Trophoblast cell (in vitro differentiated cells and primary cell): ENCODE data around the gene METTL8.

Source experiments
- DNase-seq, 2 donors: peaks; one replicate each; pipeline ENCODE4 v3.0.0-alpha.2; 2016
- H2AFZ ChIP-seq: 2 replicates; pipeline ENCODE4 v1.6.1; 2013; ENCODE audit warnings: low read length, moderate library complexity, mild to moderate bottlenecking; ENCODE audit not compliant: insufficient read depth, poor library complexity
- H2AK5ac ChIP-seq: 2 replicates; pipeline ENCODE4 v1.6.1; 2013; ENCODE audit warnings: mild to moderate bottlenecking, low read length
- H2BK120ac ChIP-seq: 2 replicates; pipeline ENCODE4 v1.6.1; 2013; ENCODE audit warnings: low read length, mild to moderate bottlenecking, moderate library complexity; ENCODE audit not compliant: insufficient read depth, poor library complexity
- H2BK12ac ChIP-seq: 2 replicates; pipeline ENCODE4 v1.6.1; 2013; ENCODE audit warnings: mild to moderate bottlenecking, low read length, moderate library complexity
- H2BK5ac ChIP-seq: 2 replicates; pipeline ENCODE4 v1.6.1; 2013; ENCODE audit warnings: low read length, low read depth, moderate library complexity, mild to moderate bottlenecking; ENCODE audit not compliant: poor library complexity
- H3K14ac ChIP-seq: 2 replicates; pipeline ENCODE4 v1.6.1; 2013; ENCODE audit warnings: mild to moderate bottlenecking, low read length
- H3K18ac ChIP-seq: 2 replicates; pipeline ENCODE4 v1.6.1; 2013; ENCODE audit warnings: mild to moderate bottlenecking, low read length
- H3K23ac ChIP-seq: 2 replicates; pipeline ENCODE4 v1.6.1; 2013; ENCODE audit warnings: low read length
- H3K27ac ChIP-seq: 2 replicates; pipeline ENCODE4 v1.5.1; 2013; ENCODE audit warnings: low read depth, mild to moderate bottlenecking, inconsistent platforms, low read length, moderate library complexity
- H3K27me3 ChIP-seq: 2 replicates; pipeline ENCODE4 v1.6.1; 2013; ENCODE audit warnings: inconsistent platforms, mild to moderate bottlenecking, low read length, moderate library complexity; ENCODE audit not compliant: insufficient read depth
- H3K36me3 ChIP-seq, 2 experiments: 1 replicate in 1 of 2; 2 replicates in 1 of 2; pipeline ENCODE4 v1.6.1; 2013; ENCODE audit warnings: low read length in 2 of 2, mild to moderate bottlenecking in 2 of 2, moderate library complexity in 1 of 2; ENCODE audit not compliant: insufficient read depth in 2 of 2, control insufficient read depth in 1 of 2
- H3K4ac ChIP-seq: 2 replicates; pipeline ENCODE4 v1.6.1; 2013; ENCODE audit warnings: low read depth, mild to moderate bottlenecking, low read length, moderate library complexity
- H3K4me1 ChIP-seq, 2 experiments: 1 replicate in 1 of 2; 2 replicates in 1 of 2; pipeline ENCODE4 v1.6.1; 2013; ENCODE audit warnings: low read length in 2 of 2, mild to moderate bottlenecking in 2 of 2, moderate library complexity in 1 of 2; ENCODE audit not compliant: insufficient read depth in 2 of 2, control insufficient read depth in 1 of 2
- H3K4me2 ChIP-seq: 2 replicates; pipeline ENCODE4 v1.6.1; 2013; ENCODE audit warnings: inconsistent platforms, mild to moderate bottlenecking, low read length, moderate library complexity
- H3K4me3 ChIP-seq: 2 replicates; pipeline ENCODE4 v1.5.1; 2013; ENCODE audit warnings: mild to moderate bottlenecking, low read depth, low read length, inconsistent platforms
- H3K79me1 ChIP-seq: one replicate; pipeline ENCODE4 v1.6.1; 2013; ENCODE audit warnings: low read length
- H3K79me2 ChIP-seq: 2 replicates; pipeline ENCODE4 v1.6.1; 2013; ENCODE audit warnings: low read length, mild to moderate bottlenecking; ENCODE audit not compliant: control insufficient read depth, insufficient read depth, poor library complexity
- H3K9ac ChIP-seq: 2 replicates; pipeline ENCODE4 v1.6.1; 2013; ENCODE audit warnings: mild to moderate bottlenecking, low read length
- H3K9me3 ChIP-seq: 2 replicates; pipeline ENCODE4 v1.6.1; 2013; ENCODE audit warnings: low read depth, mild to moderate bottlenecking, control low read depth, inconsistent platforms, low read length; ENCODE audit not compliant: insufficient read depth
- H4K12ac ChIP-seq: 2 replicates; pipeline ENCODE4 v1.6.1; 2013; ENCODE audit warnings: low read depth, mild to moderate bottlenecking, low read length, moderate library complexity
- H4K8ac ChIP-seq: 2 replicates; pipeline ENCODE4 v1.6.1; 2013; ENCODE audit warnings: low read depth, mild to moderate bottlenecking, low read length, moderate library complexity
- H4K91ac ChIP-seq: one replicate; pipeline ENCODE4 v1.6.1; 2013; ENCODE audit warnings: low read depth, mild to moderate bottlenecking, low read length, moderate library complexity
- WGBS: extraction: QIAGEN DNeasy Blood & Tissue Kit; methylation state at CpG from one replicate; pipeline ENCODE4 v1.1.7; 2013; ENCODE audit warnings: missing lambda C conversion rate; ENCODE audit not compliant: insufficient read length, insufficient coverage; ENCODE audit errors: extremely low coverage; 5-methylcytosine and 5-hydroxymethylcytosine counted together

METTL8 gene

DNA sequence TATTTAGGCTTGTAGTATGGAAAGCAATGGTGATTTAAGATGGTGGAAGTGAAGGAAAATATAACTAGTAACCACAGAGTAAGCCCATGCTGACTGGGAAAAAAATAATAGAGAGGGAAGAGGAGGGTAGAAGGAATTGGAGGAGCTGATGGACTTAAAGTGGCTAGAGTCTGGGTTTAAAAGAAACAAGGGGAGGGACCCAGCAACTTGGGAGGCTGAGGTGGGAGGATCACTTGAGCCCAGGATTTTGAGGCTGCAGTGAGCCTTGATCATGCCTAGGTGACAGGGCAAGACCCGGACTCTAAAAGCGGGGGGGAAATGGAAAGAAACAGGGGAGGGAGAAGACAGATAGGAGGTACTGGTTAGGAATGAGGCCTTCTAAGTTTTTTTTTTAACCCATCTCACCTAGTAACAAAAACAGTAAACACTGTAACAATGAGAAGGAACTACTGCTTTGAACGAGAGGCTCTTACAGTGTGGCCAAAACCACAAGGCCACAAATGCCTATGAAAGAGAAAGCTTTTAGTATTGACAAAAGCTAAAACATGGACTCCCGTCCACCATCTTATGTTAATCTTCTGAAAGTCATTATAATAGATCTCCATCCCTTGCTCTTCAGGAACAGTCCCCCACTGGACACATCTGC lies 26.6 kb downstream of the METTL8 start:
- Histone ChIP-seq H2AK5ac (no peak overlapping the region), H3K9ac (no peak overlapping the region), H3K27me3 (no peaks in the 10 kb centered on the region), H4K12ac (no peak overlapping the region), H3K14ac (no peak overlapping the region), H3K4ac (no peak overlapping the region), H3K79me2 (no peaks in the 10 kb centered on the region), H2BK5ac (no peak overlapping the region), H3K27ac (no peak overlapping the region), H3K36me3 (peaks cover 0 to 3% of the 10 kb centered on the region in 2 experiments), H2AFZ (no peak overlapping the region), H3K4me1 (peaks cover 4 to 7% of the 10 kb centered on the region in 2 experiments), H2BK12ac (no peak overlapping the region), H4K8ac (no peak overlapping the region), H4K91ac (no peak overlapping the region), H3K9me3 (no peaks in the 10 kb centered on the region), H3K4me2 (no peak overlapping the region), H3K79me1 (no peaks in the 10 kb centered on the region), H3K4me3 (no peak overlapping the region), H2BK120ac (no peak overlapping the region), H3K18ac (no peak overlapping the region), H3K23ac (no peak overlapping the region)
- no peak for DNase-seq
- WGBS, result no CpG with 5 or more reads among the region's 4 CpGs

- Histone ChIP-seq H2AFZ (no peak overlapping the region), H3K79me2 (no peaks in the 10 kb centered on the region), H3K79me1 (no peaks in the 10 kb centered on the region), H2BK5ac (no peak overlapping the region), H4K12ac (no peak overlapping the region), H3K27me3 (no peaks in the 10 kb centered on the region), H3K23ac (no peak overlapping the region), H4K8ac (no peak overlapping the region), H3K4me1 (peaks cover 4 to 7% of the 10 kb centered on the region in 2 experiments), H3K14ac (no peak overlapping the region), H3K4ac (no peak overlapping the region), H3K9ac (no peak overlapping the region), H3K4me2 (no peak overlapping the region), H3K9me3 (no peaks in the 10 kb centered on the region), H3K27ac (no peak overlapping the region), H3K18ac (no peak overlapping the region), H3K4me3 (no peak overlapping the region), H4K91ac (no peak overlapping the region), H2BK120ac (no peak overlapping the region), H3K36me3 (peaks cover 0 to 3% of the 10 kb centered on the region in 2 experiments), H2BK12ac (no peak overlapping the region), H2AK5ac (no peak overlapping the region)
- DNase-seq, result no peak
- WGBS, result no CpG with 5 or more reads among the region's 1 CpG
Observed at GRCh38 chr2:171406044-171406443, 27.7 kb downstream of the METTL8 start.

DNA sequence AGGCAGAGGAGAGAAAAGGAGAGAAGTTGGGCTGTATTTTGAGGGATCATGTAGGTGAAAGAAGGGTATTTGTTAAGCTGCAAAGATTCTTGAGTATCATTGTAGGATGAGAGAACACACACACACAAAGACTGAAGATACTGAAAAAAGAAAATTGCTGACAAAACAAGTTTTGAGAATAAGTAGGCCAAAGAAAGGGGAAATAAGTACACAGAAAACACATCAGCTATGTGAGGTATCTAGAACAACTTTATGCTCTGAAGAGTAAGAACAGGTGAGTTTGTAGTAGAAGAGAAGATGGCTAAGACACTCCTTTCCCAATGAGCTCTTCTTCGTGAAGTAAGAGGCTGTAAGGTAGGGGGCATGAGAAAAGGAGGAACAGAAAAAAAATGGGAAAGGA lies 28.2 kb downstream of the METTL8 start:
- WGBS, result no CpG with 5 or more reads among the region's 1 CpG
- Histone ChIP-seq H3K4ac (no peak overlapping the region), H2BK12ac (no peak overlapping the region), H3K4me1 (peaks cover 4 to 7% of the 10 kb centered on the region in 2 experiments), H3K27me3 (no peaks in the 10 kb centered on the region), H2AK5ac (no peak overlapping the region), H3K79me2 (no peaks in the 10 kb centered on the region), H4K91ac (no peak overlapping the region), H3K4me3 (no peak overlapping the region), H3K9me3 (no peaks in the 10 kb centered on the region), H3K18ac (no peak overlapping the region), H3K36me3 (peaks cover 0 to 3% of the 10 kb centered on the region in 2 experiments), H4K12ac (no peak overlapping the region), H2BK120ac (no peak overlapping the region), H3K23ac (no peak overlapping the region), H2BK5ac (no peak overlapping the region), H4K8ac (no peak overlapping the region), H2AFZ (no peak overlapping the region), H3K9ac (no peak overlapping the region), H3K27ac (no peak overlapping the region), H3K79me1 (no peaks in the 10 kb centered on the region), H3K14ac (no peak overlapping the region), H3K4me2 (no peak overlapping the region)
- DNase-seq, result no peak

DNA sequence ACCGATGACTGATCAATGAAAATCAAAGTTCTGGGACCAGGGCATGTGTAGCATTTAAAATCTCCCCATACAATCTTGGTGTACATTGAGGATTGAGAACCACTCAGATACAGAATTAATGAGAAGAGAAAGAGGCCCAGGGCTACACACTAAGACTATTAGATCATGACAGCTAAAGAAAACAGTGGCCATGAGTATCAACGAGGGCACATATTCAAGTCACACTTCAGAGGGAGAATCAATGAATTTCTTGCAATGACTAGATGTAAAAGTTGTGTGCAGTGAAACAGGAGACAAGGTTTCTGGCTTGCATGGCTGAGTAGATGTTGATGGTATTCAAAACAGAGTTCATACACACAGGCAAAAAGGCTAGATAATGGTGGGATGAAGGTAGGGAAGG lies 29.1 kb downstream of the METTL8 start:
- Histone ChIP-seq H2AK5ac (no peak overlapping the region), H3K4ac (no peak overlapping the region), H3K9ac (no peak overlapping the region), H2BK120ac (no peak overlapping the region), H2BK12ac (no peak overlapping the region), H3K79me1 (no peaks in the 10 kb centered on the region), H4K8ac (no peak overlapping the region), H4K12ac (no peak overlapping the region), H3K27me3 (no peaks in the 10 kb centered on the region), H2AFZ (no peak overlapping the region), H3K18ac (no peak overlapping the region), H3K79me2 (no peaks in the 10 kb centered on the region), H2BK5ac (no peak overlapping the region), H3K4me3 (no peak overlapping the region), H3K4me1 (peaks cover 4 to 7% of the 10 kb centered on the region in 2 experiments), H3K23ac (no peak overlapping the region), H3K9me3 (no peaks in the 10 kb centered on the region), H3K4me2 (no peak overlapping the region), H3K27ac (no peak overlapping the region), H4K91ac (no peak overlapping the region), H3K14ac (no peak overlapping the region), H3K36me3 (peaks cover 0 to 3% of the 10 kb centered on the region in 2 experiments)
- no peak for DNase-seq
- no CpG with 5 or more reads among the region's 2 CpGs for whole genome bisulfite sequencing
